Right atrium auricular region (tissue), 2 donors: ENCODE data around the gene OR13F1. TPM values are rescaled to one million over a fixed set of nuclear protein-coding genes. Genes with fewer than 3 reads are reported as not detected.
"Not testable (repeated sequence)": the region's sequence is repeated elsewhere in the genome, so short reads cannot be mapped to it uniquely, and the experiment has no call there.

Source experiments
- DNase-seq: peaks from one replicate; pipeline ENCODE4 v3.0.0-alpha.2; 2019; ENCODE audit warnings: low spot score
- H3K27ac ChIP-seq, 2 donors: fragments of 200-600 bp; sonication (generic); 1 replicate in 1 of 2; 2 replicates in 1 of 2; pipeline ENCODE4 v1.5.1; 2016 to 2019
- H3K27me3 ChIP-seq, 2 donors: fragments of 200-600 bp; sonication (generic); one replicate each; pipeline versions ENCODE4 v1.5.1 to v1.6.0; 2017 to 2019
- H3K36me3 ChIP-seq: fragments of 200-600 bp; sonication (generic); one replicate; pipeline ENCODE4 v1.5.1; 2016
- H3K4me1 ChIP-seq, 2 donors: fragments of 200-600 bp; sonication (generic); one replicate each; pipeline versions ENCODE4 v1.5.1 to v1.6.0; 2017 to 2019
- H3K4me3 ChIP-seq, 2 donors: fragments of 200-600 bp; sonication (generic); 1 replicate in 1 of 2; 2 replicates in 1 of 2; pipeline ENCODE4 v1.5.1; 2017 to 2019; ENCODE audit warnings: mild to moderate bottlenecking in 1 of 2, moderate library complexity in 1 of 2
- H3K9me3 ChIP-seq, 2 donors: fragments of 200-600 bp; sonication (generic); one replicate each; pipeline ENCODE4 v1.5.1; 2019
- total RNA-seq, 2 donors: library from RNA; depleted of rRNA; stranded (reverse); fragments of >200 nt; gene quantifications; one replicate each; pipeline ENCODE4 v1.1.0, GENCODE V29; 2016
- TF ChIP-seq, protein P1 (sequence below), 2 donors: fragments of 200-600 bp; sonication (generic); IDR thresholded peaks; one replicate each; pipeline ENCODE4 v1.5.1; 2019; ENCODE audit warnings: antibody characterized with exemption in 2 of 2

Gene OR13F1
- total RNA-seq, 2 donors from 2014 or later = not detected

DNA sequence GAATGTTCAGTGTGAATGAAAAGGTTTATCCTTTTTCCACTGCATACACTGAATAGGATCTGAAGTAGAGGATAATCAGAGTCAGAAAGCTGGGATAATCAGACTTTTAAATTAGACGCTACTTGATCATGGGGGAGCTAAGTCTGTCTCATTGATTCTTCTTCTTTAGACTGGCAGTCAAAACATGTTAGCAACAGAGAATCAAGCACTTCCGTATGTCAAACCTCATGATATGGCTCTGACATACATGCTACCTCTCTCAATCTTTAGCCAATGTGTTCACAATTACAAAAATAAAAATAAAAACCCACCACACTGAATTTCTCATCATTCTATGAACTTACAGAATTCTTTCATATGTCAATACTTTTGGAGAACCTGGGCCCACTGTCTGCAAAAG is 19.0 kb upstream of the OR13F1 start:
- no peaks in the 10 kb centered on the region for H3K9me3 ChIP-seq
- no peaks in the 10 kb centered on the region for H3K27me3 ChIP-seq
- no peaks in the 10 kb centered on the region for H3K36me3 ChIP-seq
- TF ChIP-seq, protein P1, sequence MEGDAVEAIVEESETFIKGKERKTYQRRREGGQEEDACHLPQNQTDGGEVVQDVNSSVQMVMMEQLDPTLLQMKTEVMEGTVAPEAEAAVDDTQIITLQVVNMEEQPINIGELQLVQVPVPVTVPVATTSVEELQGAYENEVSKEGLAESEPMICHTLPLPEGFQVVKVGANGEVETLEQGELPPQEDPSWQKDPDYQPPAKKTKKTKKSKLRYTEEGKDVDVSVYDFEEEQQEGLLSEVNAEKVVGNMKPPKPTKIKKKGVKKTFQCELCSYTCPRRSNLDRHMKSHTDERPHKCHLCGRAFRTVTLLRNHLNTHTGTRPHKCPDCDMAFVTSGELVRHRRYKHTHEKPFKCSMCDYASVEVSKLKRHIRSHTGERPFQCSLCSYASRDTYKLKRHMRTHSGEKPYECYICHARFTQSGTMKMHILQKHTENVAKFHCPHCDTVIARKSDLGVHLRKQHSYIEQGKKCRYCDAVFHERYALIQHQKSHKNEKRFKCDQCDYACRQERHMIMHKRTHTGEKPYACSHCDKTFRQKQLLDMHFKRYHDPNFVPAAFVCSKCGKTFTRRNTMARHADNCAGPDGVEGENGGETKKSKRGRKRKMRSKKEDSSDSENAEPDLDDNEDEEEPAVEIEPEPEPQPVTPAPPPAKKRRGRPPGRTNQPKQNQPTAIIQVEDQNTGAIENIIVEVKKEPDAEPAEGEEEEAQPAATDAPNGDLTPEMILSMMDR (IDR thresholded peaks at IDR 0.05) = no peak
- DNase-seq = no peak
- no peaks in the 10 kb centered on the region for H3K4me1 ChIP-seq
- H3K27ac ChIP-seq = no peak overlapping the region
- no peak overlapping the region for H3K4me3 ChIP-seq

DNA sequence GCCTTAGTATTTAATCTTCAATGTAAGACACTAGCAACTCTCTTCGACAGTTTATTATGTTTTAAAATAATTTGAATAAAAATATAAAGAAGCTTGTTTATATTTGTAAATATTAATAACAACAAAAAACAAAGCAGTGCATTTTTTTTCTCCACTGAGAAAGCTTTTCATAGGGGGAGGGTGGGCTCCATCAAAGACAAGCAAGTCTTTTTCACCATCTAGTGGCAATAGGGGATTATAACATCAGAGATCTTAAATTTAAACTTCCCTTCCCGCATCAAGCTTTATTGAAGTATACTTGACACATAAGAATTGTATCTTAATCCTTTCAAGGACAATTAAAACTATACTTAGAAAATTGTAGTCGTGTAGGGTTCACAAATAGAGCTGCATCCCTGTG is 9.3 kb upstream of the OR13F1 start:
- no peak for DNase-seq

DNA sequence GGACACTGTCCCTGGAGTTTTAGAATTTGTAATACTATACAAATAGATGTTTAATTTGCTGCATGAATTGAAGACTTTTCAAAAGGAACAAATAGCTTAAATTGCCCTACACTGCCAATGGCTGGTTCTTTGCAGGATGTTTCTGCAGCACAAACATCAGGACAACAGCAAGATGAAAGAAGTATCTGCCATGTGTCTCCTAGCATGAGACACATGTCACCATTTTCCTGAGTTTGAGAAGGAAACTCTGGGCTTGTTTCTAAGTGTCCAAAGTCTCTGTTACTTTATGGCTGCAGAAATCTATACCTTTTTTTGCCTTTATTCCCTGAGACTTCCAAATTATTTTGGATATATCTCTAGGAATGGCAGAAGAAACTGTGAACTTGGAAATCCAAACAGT is 623 bp upstream of the OR13F1 start:
- H3K9me3 ChIP-seq = no peaks in the 10 kb centered on the region
- DNase-seq = no peak
- no peaks in the 10 kb centered on the region for H3K4me1 ChIP-seq
- H3K27me3 ChIP-seq = no peaks in the 10 kb centered on the region
- no peak overlapping the region for H3K4me3 ChIP-seq
- H3K27ac ChIP-seq = no peak overlapping the region
- no peaks in the 10 kb centered on the region for H3K36me3 ChIP-seq
- TF ChIP-seq, protein P1 (IDR thresholded peaks at IDR 0.05) = no peak

More for the DNA sequence above, 9.3 kb upstream of the OR13F1 start:
- no peaks in the 10 kb centered on the region for H3K9me3 ChIP-seq
- no peaks in the 10 kb centered on the region for H3K27me3 ChIP-seq
- no peak overlapping the region for H3K4me3 ChIP-seq
- H3K27ac ChIP-seq = no peak overlapping the region
- TF ChIP-seq, protein P1 (IDR thresholded peaks at IDR 0.05) = peak in 1 of 2 donors; percentile 23
- no peaks in the 10 kb centered on the region for H3K36me3 ChIP-seq
- no peaks in the 10 kb centered on the region for H3K4me1 ChIP-seq

DNA sequence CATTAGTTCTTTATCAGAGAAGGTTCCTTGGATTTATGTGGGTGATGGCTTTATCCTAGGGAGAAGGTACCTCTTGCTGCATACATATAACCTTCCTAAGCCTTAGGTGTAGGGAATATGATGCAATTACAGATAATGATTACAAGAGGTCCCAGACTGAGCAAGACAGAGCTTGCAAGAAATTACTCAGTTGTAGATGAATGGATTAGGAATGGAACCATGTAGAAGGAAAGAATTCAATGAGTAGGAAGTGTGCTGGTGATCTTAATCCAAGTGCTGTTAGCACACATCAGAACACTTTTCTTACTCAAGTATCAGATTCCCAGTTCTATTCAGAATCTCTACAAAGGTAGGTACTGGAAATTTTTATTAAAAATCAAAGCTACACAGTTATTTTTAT is 2.5 kb downstream of the OR13F1 start:
- no peaks in the 10 kb centered on the region for H3K9me3 ChIP-seq
- DNase-seq = no peak
- no peak overlapping the region for H3K4me3 ChIP-seq
- no peaks in the 10 kb centered on the region for H3K27me3 ChIP-seq
- no peaks in the 10 kb centered on the region for H3K4me1 ChIP-seq
- TF ChIP-seq, protein P1 (IDR thresholded peaks at IDR 0.05) = no peak
- H3K36me3 ChIP-seq = no peaks in the 10 kb centered on the region
- H3K27ac ChIP-seq = no peak overlapping the region

DNA sequence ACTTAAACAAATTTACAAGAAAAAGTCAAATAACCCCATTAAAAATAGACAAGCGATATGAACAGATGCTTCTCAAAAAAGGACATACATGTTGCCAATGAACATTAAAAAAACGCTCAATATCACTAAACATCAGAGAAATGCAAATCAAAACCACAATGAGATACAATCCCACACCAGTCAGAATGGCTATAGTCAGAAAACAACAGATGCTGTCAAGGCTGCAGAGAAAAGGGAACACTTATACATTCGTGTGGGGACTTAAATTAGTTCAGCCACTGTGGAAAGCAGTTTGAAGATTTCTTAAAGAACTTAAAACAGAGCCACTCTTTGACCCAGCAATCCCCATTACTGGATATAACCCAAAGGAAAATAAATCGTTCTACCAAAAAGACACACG is 10.8 kb downstream of the OR13F1 start:
- TF ChIP-seq, protein P1 (IDR thresholded peaks at IDR 0.05) = no peak

DNA sequence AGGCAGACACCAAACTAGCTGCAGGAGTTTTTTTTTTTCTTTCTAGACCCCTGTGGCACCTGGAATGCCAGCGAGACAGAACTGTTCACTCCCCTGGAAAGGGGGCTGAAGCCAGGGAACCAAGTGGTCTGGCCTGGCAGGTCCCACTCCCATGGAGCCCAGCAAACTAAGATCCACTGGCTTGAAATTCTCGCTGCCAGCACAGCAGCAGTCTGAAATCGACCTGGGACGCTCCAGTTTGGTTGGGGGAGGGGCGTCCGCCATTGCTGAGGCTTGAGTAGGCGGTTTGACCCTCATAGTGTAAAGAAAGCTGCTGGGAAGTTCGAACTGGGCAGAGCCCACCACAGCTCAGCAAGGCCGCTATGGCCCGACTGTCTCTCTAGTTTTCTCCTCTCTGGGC is 16.2 kb downstream of the OR13F1 start:
- not testable (repeated sequence) for DNase-seq, H3K9me3 ChIP-seq, H3K36me3 ChIP-seq, H3K27ac ChIP-seq, H3K4me3 ChIP-seq, H3K27me3 ChIP-seq, H3K4me1 ChIP-seq

More for the DNA sequence above, 10.8 kb downstream of the OR13F1 start:
- DNase-seq = no peak
- no peaks in the 10 kb centered on the region for H3K4me1 ChIP-seq
- H3K4me3 ChIP-seq = no peak overlapping the region
- H3K27ac ChIP-seq = no peak overlapping the region
- no peaks in the 10 kb centered on the region for H3K9me3 ChIP-seq
- no peaks in the 10 kb centered on the region for H3K36me3 ChIP-seq
- no peaks in the 10 kb centered on the region for H3K27me3 ChIP-seq
